ENCODE results near the gene TGFBI. TPM values are rescaled to one million over a fixed set of nuclear protein-coding genes. Genes with fewer than 3 reads are reported as not detected.

Gene TGFBI
- total RNA-seq, 1 donor from 2014 or later: 27.9 TPM

DNA sequence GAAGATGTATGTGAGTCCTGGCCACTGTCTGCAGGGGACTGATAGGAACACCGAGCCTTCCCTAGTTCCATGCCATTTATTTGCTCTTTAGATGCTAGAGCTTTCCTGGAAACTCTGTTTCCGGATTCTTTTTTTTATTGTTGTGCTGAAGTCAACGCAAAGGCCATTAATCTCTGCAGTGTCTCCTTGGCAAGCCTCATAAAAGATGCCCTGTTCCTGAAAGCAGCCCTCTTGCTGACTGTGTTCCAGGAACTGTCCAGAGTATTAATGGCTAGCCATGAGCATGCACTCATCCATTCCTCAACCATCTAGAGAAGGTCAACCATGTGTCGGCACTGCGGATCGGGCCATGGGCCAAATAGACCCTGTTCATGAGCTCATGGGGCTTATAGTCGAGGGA lies 61.0 kb downstream of the TGFBI start:
- H3K36me3 Mint-ChIP-seq (ENCODE audit: low read depth, unreplicated experiment): no peaks in the 10 kb centered on the region
- DNase-seq (ENCODE audit: low spot score): no peak
- peaks cover 5% of the 10 kb centered on the region for H3K4me1 Mint-ChIP-seq (ENCODE audit: unreplicated experiment)
- H3K27me3 Mint-ChIP-seq (ENCODE audit: unreplicated experiment): peaks cover 1% of the 10 kb centered on the region
- H3K4me3 Mint-ChIP-seq (ENCODE audit: unreplicated experiment): no peak overlapping the region
- TF ChIP-seq, protein P1, sequence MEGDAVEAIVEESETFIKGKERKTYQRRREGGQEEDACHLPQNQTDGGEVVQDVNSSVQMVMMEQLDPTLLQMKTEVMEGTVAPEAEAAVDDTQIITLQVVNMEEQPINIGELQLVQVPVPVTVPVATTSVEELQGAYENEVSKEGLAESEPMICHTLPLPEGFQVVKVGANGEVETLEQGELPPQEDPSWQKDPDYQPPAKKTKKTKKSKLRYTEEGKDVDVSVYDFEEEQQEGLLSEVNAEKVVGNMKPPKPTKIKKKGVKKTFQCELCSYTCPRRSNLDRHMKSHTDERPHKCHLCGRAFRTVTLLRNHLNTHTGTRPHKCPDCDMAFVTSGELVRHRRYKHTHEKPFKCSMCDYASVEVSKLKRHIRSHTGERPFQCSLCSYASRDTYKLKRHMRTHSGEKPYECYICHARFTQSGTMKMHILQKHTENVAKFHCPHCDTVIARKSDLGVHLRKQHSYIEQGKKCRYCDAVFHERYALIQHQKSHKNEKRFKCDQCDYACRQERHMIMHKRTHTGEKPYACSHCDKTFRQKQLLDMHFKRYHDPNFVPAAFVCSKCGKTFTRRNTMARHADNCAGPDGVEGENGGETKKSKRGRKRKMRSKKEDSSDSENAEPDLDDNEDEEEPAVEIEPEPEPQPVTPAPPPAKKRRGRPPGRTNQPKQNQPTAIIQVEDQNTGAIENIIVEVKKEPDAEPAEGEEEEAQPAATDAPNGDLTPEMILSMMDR (IDR thresholded peaks at IDR 0.05; ENCODE audit: unreplicated experiment): no peak
- no peak overlapping the region for H3K27ac Mint-ChIP-seq (ENCODE audit: unreplicated experiment)
- H3K9me3 Mint-ChIP-seq (ENCODE audit: unreplicated experiment): no peaks in the 10 kb centered on the region

DNA sequence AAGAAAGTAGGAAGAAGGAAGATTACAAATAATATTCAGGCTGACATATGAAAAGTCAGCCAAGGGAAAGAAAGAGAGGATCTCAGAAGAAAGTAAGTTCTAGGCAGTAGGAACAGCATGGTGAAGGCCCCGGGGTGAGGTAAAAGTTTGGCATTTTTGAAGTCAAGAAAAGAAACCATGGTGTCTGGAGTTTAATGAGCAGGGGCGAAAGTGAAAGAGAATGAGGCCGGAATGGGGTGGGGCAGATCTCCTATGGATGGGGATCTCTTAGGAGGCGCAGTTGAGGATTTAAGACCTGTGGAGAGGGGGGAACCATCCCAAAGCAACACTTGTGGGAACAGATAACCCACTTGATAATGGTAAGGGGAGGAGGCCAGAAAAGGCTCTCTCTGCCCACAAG lies 61.5 kb downstream of the TGFBI start:
- peaks cover 5% of the 10 kb centered on the region for H3K4me1 Mint-ChIP-seq (ENCODE audit: unreplicated experiment)
- TF ChIP-seq, protein P1 (IDR thresholded peaks at IDR 0.05; ENCODE audit: unreplicated experiment): no peak
- H3K36me3 Mint-ChIP-seq (ENCODE audit: low read depth, unreplicated experiment): no peaks in the 10 kb centered on the region
- no peaks in the 10 kb centered on the region for H3K9me3 Mint-ChIP-seq (ENCODE audit: unreplicated experiment)
- peaks cover 1% of the 10 kb centered on the region for H3K27me3 Mint-ChIP-seq (ENCODE audit: unreplicated experiment)
- no peak overlapping the region for H3K27ac Mint-ChIP-seq (ENCODE audit: unreplicated experiment)
- DNase-seq (ENCODE audit: low spot score): no peak
- no peak overlapping the region for H3K4me3 Mint-ChIP-seq (ENCODE audit: unreplicated experiment)

DNA sequence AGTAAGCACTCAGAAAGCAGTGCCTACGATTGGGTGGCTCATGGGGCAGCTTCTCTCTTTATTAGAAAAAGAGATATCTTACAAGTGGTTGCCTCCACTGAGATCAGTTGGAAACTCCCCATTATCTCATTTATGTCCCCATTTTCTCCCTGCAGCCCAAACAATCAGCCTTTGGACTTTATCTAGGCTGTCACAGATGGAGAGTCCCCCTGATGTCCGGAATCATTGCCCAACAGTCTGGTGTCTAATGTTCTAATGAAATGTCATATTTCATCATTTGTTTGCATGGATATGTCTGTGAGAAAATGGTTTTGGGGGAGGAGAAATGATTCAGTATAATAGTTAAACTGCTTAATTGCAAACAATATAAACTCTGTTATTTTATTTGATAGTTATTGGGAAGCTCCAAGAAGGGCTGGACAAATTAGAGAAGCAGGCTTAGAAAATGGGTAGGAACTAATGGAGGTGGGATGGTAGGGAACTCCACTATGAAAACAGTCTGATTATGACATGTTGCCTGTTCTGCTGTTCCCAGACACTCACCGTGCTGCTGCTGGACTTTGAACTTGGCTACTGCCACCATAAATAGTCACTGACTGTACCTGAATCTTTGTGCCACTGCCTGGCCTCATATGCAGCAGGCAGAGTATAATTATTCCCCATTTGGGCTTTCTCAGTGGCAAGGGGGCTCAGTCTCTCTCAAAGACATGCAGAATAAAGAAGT lies 65.6 kb downstream of the TGFBI start:
- Mint-ChIP-seq H3K9me3 (ENCODE audit: unreplicated experiment) (no peaks in the 10 kb centered on the region), H3K36me3 (ENCODE audit: low read depth, unreplicated experiment) (no peaks in the 10 kb centered on the region), H3K27ac (ENCODE audit: unreplicated experiment) (no peak overlapping the region), H3K4me3 (ENCODE audit: unreplicated experiment) (no peak overlapping the region), H3K27me3 (ENCODE audit: unreplicated experiment) (no peaks in the 10 kb centered on the region), H3K4me1 (ENCODE audit: unreplicated experiment) (peaks cover 3% of the 10 kb centered on the region)
- no peak for DNase-seq (ENCODE audit: low spot score)
- TF ChIP-seq, protein P1 (IDR thresholded peaks at IDR 0.05; ENCODE audit: unreplicated experiment): no peak

DNA sequence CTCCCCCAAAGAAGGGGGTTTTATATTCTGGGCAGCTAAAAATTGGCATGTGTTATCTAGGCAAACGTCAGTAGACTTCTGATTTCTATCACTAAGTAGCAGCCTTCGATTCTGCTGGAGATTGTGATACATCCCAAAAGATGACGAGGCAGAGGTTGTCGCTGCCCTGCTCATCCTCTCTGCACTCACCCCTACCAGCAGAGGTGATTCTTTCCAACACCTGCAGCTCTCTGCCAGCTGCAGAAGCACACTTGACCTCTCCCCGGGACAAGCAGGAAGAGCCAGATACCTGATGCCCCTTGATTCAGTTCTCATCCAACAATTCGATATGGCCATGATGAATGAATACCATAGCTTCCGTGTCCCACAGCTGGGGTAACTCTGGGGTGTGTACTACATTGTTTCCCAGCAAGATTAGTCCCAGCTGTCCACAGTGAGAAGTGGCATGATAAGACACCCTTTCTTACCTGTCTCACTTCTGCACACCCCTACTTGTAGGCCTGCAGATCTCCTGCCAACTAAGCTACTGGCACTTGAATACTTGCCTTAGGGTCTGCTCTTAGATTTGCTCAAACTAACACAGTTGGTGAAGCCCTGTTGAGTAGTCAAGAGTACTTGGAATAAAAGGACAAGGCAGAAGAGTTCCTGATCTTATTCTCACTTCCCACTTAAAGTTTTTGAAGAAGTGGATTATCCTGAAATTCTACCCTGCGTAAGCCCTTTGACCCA lies 66.3 kb downstream of the TGFBI start:
- no peak for DNase-seq (ENCODE audit: low spot score)
- no peaks in the 10 kb centered on the region for H3K36me3 Mint-ChIP-seq (ENCODE audit: low read depth, unreplicated experiment)
- no peak overlapping the region for H3K27ac Mint-ChIP-seq (ENCODE audit: unreplicated experiment)
- H3K4me3 Mint-ChIP-seq (ENCODE audit: unreplicated experiment): no peak overlapping the region
- H3K9me3 Mint-ChIP-seq (ENCODE audit: unreplicated experiment): no peaks in the 10 kb centered on the region
- H3K4me1 Mint-ChIP-seq (ENCODE audit: unreplicated experiment): peaks cover 3% of the 10 kb centered on the region
- no peaks in the 10 kb centered on the region for H3K27me3 Mint-ChIP-seq (ENCODE audit: unreplicated experiment)
- TF ChIP-seq, protein P1 (IDR thresholded peaks at IDR 0.05; ENCODE audit: unreplicated experiment): no peak

DNA sequence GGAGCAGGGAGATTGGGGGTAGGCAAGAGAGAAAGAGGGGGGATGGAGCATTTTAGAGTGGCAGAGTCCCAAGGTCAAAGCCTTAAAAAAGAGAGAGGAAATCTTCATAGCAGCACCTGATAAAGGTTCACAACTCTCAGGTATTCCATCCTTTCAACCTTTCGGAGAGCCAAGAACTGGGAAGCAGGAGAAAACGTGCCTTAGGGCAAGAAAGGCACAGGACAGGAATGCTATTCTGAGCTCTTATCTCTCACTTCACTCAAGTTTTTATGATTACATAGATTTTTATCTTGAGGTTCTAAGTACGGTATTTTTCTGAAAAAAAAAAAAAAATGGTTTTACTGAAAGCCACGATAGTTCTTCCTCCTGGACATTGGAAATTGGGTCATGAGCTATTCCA lies 69.4 kb downstream of the TGFBI start:
- H3K9me3 Mint-ChIP-seq (ENCODE audit: unreplicated experiment): no peaks in the 10 kb centered on the region
- TF ChIP-seq, protein P1 (IDR thresholded peaks at IDR 0.05; ENCODE audit: unreplicated experiment): no peak
- no peak for DNase-seq (ENCODE audit: low spot score)
- no peaks in the 10 kb centered on the region for H3K36me3 Mint-ChIP-seq (ENCODE audit: low read depth, unreplicated experiment)
- H3K27me3 Mint-ChIP-seq (ENCODE audit: unreplicated experiment): no peaks in the 10 kb centered on the region
- H3K4me1 Mint-ChIP-seq (ENCODE audit: unreplicated experiment): peaks cover 3% of the 10 kb centered on the region
- no peak overlapping the region for H3K27ac Mint-ChIP-seq (ENCODE audit: unreplicated experiment)
- no peak overlapping the region for H3K4me3 Mint-ChIP-seq (ENCODE audit: unreplicated experiment)

Measured in endothelial cell (in vitro differentiated cells).